Measurements from ENCODE around the gene AP2A2. TPM values are rescaled to one million over a fixed set of nuclear protein-coding genes. Genes with fewer than 3 reads are reported as not detected.
A peak's percentile ranks its signal among the peaks of the same experiment; 100 is the strongest.

AP2A2 gene
- total RNA-seq, 1 experiment from 2014 or later, result 36.1 TPM

GRCh38 chr11:1027483-1028290 is 102.0 kb downstream of the AP2A2 start:
- DNase-seq, result no peak
- H3K27me3 ChIP-seq (ENCODE audit: control insufficient read depth, insufficient read depth, low read length), result no peaks in the 10 kb centered on the region
- H3K4me3 ChIP-seq (ENCODE audit: insufficient read depth, low read depth, low read length), result no peak overlapping the region
- no peaks in the 10 kb centered on the region for H3K36me3 ChIP-seq (replicated peaks; ENCODE audit: control insufficient read depth, insufficient read depth, low read length)

GRCh38 chr11:1028291-1028540 is 102.5 kb downstream of the AP2A2 start:
- no peak overlapping the region for H3K4me3 ChIP-seq (ENCODE audit: insufficient read depth, low read depth, low read length)
- no peaks in the 10 kb centered on the region for H3K27me3 ChIP-seq (ENCODE audit: control insufficient read depth, insufficient read depth, low read length)
- no peak for DNase-seq
- H3K36me3 ChIP-seq (replicated peaks; ENCODE audit: control insufficient read depth, insufficient read depth, low read length), result no peaks in the 10 kb centered on the region

GRCh38 chr11:1028616-1029015 is 102.9 kb downstream of the AP2A2 start:
- Histone ChIP-seq H3K27me3 (ENCODE audit: control insufficient read depth, insufficient read depth, low read length) (no peaks in the 10 kb centered on the region), H3K4me3 (ENCODE audit: insufficient read depth, low read depth, low read length) (no peak overlapping the region), H3K36me3 (replicated peaks; ENCODE audit: control insufficient read depth, insufficient read depth, low read length) (no peaks in the 10 kb centered on the region)
- no peak for DNase-seq

- H3K27me3 ChIP-seq (ENCODE audit: control insufficient read depth, insufficient read depth, low read length), result no peaks in the 10 kb centered on the region
- no peak for DNase-seq
- no peaks in the 10 kb centered on the region for H3K36me3 ChIP-seq (replicated peaks; ENCODE audit: control insufficient read depth, insufficient read depth, low read length)
- H3K4me3 ChIP-seq (ENCODE audit: insufficient read depth, low read depth, low read length), result no peak overlapping the region
Observed at GRCh38 chr11:1029051-1029450, 103.4 kb downstream of the AP2A2 start.

- DNase-seq, result no peak
- Histone ChIP-seq H3K36me3 (replicated peaks; ENCODE audit: control insufficient read depth, insufficient read depth, low read length) (no peaks in the 10 kb centered on the region), H3K4me3 (ENCODE audit: insufficient read depth, low read depth, low read length) (no peak overlapping the region), H3K27me3 (ENCODE audit: control insufficient read depth, insufficient read depth, low read length) (no peaks in the 10 kb centered on the region)
Observed at GRCh38 chr11:1029654-1030053, 104.0 kb downstream of the AP2A2 start.

- Histone ChIP-seq H3K4me3 (ENCODE audit: insufficient read depth, low read depth, low read length) (no peak overlapping the region), H3K36me3 (replicated peaks; ENCODE audit: control insufficient read depth, insufficient read depth, low read length) (no peaks in the 10 kb centered on the region), H3K27me3 (ENCODE audit: control insufficient read depth, insufficient read depth, low read length) (no peaks in the 10 kb centered on the region)
- no peak for DNase-seq
Observed at GRCh38 chr11:1030086-1030485, 104.4 kb downstream of the AP2A2 start.

GRCh38 chr11:1030556-1030955 is 104.9 kb downstream of the AP2A2 start:
- Histone ChIP-seq H3K27me3 (ENCODE audit: control insufficient read depth, insufficient read depth, low read length) (no peaks in the 10 kb centered on the region), H3K4me3 (ENCODE audit: insufficient read depth, low read depth, low read length) (no peak overlapping the region), H3K36me3 (replicated peaks; ENCODE audit: control insufficient read depth, insufficient read depth, low read length) (no peaks in the 10 kb centered on the region)
- DNase-seq, result no peak

- no peak for DNase-seq
- Histone ChIP-seq H3K27me3 (ENCODE audit: control insufficient read depth, insufficient read depth, low read length) (no peaks in the 10 kb centered on the region), H3K36me3 (replicated peaks; ENCODE audit: control insufficient read depth, insufficient read depth, low read length) (no peaks in the 10 kb centered on the region), H3K4me3 (ENCODE audit: insufficient read depth, low read depth, low read length) (no peak overlapping the region)
Observed at GRCh38 chr11:1031121-1031899, 105.6 kb downstream of the AP2A2 start.

GRCh38 chr11:1032310-1032891 is 106.7 kb downstream of the AP2A2 start:
- no peaks in the 10 kb centered on the region for H3K36me3 ChIP-seq (replicated peaks; ENCODE audit: control insufficient read depth, insufficient read depth, low read length)
- no peak overlapping the region for H3K4me3 ChIP-seq (ENCODE audit: insufficient read depth, low read depth, low read length)
- no peak for DNase-seq
- no peaks in the 10 kb centered on the region for H3K27me3 ChIP-seq (ENCODE audit: control insufficient read depth, insufficient read depth, low read length)

- H3K27me3 ChIP-seq (ENCODE audit: control insufficient read depth, insufficient read depth, low read length), result no peaks in the 10 kb centered on the region
- no peak overlapping the region for H3K4me3 ChIP-seq (ENCODE audit: insufficient read depth, low read depth, low read length)
- H3K36me3 ChIP-seq (replicated peaks; ENCODE audit: control insufficient read depth, insufficient read depth, low read length), result no peaks in the 10 kb centered on the region
- no peak for DNase-seq
Observed at GRCh38 chr11:1033016-1033798, 107.5 kb downstream of the AP2A2 start.

- DNase-seq, result no peak
- no peaks in the 10 kb centered on the region for H3K36me3 ChIP-seq (replicated peaks; ENCODE audit: control insufficient read depth, insufficient read depth, low read length)
- H3K4me3 ChIP-seq (ENCODE audit: insufficient read depth, low read depth, low read length), result no peak overlapping the region
- H3K27me3 ChIP-seq (ENCODE audit: control insufficient read depth, insufficient read depth, low read length), result no peaks in the 10 kb centered on the region
Observed at GRCh38 chr11:1034001-1034400, 108.3 kb downstream of the AP2A2 start.

GRCh38 chr11:1034456-1035295 is 109.0 kb downstream of the AP2A2 start:
- no peaks in the 10 kb centered on the region for H3K27me3 ChIP-seq (ENCODE audit: control insufficient read depth, insufficient read depth, low read length)
- no peaks in the 10 kb centered on the region for H3K36me3 ChIP-seq (replicated peaks; ENCODE audit: control insufficient read depth, insufficient read depth, low read length)
- H3K4me3 ChIP-seq (ENCODE audit: insufficient read depth, low read depth, low read length), result no peak overlapping the region
- peak; percentile 92 for DNase-seq

- H3K36me3 ChIP-seq (replicated peaks; ENCODE audit: control insufficient read depth, insufficient read depth, low read length), result no peaks in the 10 kb centered on the region
- no peak overlapping the region for H3K4me3 ChIP-seq (ENCODE audit: insufficient read depth, low read depth, low read length)
- DNase-seq, result no peak
- H3K27me3 ChIP-seq (ENCODE audit: control insufficient read depth, insufficient read depth, low read length), result no peaks in the 10 kb centered on the region
Observed at GRCh38 chr11:1035577-1036283, 110.1 kb downstream of the AP2A2 start.

Measured in H7 (cell line).